ENCODE results near the gene HKDC1.

DNA sequence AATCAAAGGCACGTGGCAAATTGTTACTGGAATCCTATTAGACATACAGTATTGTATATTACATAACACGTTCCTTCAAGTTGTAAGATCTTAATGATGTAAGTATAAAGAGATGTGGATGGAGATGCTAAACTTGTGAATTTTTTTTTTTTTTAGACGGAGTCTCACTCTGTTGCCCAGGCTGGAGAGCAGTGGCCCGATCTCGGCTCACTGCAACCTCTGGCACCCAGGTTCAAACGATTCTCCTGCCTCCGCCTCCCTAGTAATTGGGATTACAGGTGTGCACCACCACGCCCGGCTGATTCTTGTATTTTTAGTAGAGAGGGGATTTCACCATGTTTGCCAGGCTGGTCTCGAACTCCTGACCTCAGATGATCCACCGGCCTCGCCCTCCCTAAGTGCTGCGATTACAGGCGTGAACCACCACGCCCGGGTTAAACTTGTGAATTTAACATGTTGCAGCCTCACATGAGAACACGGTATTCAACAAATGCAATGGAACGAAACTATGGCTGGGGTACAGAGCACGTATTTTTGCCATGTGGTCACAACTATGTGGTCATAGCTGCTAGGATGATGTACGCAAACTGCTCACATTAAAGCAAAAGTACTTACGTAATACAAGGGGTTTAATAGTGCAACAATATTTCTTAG, 40.9 kb upstream of the HKDC1 start:
- TF ChIP-seq, protein P1, sequence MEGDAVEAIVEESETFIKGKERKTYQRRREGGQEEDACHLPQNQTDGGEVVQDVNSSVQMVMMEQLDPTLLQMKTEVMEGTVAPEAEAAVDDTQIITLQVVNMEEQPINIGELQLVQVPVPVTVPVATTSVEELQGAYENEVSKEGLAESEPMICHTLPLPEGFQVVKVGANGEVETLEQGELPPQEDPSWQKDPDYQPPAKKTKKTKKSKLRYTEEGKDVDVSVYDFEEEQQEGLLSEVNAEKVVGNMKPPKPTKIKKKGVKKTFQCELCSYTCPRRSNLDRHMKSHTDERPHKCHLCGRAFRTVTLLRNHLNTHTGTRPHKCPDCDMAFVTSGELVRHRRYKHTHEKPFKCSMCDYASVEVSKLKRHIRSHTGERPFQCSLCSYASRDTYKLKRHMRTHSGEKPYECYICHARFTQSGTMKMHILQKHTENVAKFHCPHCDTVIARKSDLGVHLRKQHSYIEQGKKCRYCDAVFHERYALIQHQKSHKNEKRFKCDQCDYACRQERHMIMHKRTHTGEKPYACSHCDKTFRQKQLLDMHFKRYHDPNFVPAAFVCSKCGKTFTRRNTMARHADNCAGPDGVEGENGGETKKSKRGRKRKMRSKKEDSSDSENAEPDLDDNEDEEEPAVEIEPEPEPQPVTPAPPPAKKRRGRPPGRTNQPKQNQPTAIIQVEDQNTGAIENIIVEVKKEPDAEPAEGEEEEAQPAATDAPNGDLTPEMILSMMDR (IDR thresholded peaks at IDR 0.05): no peak
- no peak for TF ChIP-seq POLR2A (IDR thresholded peaks at IDR 0.05)
